C4-2B (cell line): Measurements from ENCODE around the gene PIGU.

ENCODE experiments used
- CTCF ChIP-seq: fragments of 450-650 bp; conservative IDR thresholded peaks from 2 replicates; pipeline ENCODE4 v1.5.1; 2017; ENCODE audit warnings: mild to moderate bottlenecking
- ZFX ChIP-seq: fragments of 450-650 bp; IDR thresholded peaks from 2 replicates; pipeline ENCODE4 v1.6.1; 2017

DNA sequence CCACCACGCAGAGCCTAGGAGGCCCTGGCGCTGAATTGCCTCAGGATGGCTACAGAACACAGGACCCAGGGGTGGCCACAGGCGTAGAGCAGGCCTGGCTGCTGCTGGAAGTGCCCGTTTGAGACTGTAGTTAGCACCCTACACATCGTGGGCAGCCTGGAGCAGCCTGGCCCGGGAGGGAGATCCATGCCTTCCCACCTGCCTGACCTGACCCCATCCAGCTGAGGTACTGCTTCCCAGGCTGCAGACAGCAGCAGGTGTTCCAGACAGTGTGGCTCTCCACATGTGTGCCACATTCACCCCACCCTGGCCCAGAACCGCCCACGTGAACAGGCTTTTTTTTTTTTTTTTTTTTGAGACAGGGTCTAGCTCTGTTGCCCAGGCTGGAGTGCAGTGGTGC lies 139.2 kb downstream of the PIGU start:
- no peak for TF ChIP-seq CTCF
- TF ChIP-seq ZFX: no peak
